ENCODE data around the gene DOCK3.

Gene DOCK3

GRCh38 chr3:51391566-51392354 is 717.0 kb downstream of the DOCK3 start:
- no peak for DNase-seq

DNA sequence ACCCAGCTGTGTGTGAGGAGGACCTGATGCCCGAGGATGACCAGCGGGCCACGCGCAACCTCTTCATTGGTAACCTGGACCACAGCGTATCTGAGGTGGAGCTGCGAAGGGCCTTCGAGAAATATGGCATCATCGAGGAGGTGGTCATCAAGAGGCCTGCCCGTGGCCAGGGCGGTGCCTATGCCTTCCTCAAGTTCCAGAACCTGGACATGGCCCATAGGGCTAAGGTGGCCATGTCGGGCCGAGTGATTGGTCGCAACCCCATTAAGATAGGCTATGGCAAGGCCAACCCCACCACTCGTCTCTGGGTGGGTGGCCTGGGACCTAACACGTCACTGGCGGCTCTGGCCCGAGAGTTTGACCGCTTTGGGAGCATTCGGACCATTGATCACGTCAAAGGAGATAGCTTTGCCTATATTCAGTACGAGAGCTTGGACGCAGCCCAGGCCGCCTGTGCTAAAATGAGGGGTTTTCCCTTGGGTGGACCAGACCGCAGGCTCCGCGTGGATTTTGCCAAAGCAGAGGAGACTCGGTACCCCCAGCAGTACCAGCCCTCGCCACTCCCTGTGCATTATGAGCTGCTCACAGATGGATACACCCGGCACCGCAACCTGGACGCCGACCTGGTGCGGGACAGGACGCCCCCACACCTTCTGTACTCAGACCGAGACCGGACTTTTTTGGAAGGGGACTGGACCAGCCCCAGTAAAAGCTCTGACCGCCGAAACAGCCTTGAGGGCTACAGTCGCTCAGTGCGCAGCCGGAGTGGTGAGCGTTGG is 717.8 kb downstream of the DOCK3 start:
- no peak for DNase-seq

DNA sequence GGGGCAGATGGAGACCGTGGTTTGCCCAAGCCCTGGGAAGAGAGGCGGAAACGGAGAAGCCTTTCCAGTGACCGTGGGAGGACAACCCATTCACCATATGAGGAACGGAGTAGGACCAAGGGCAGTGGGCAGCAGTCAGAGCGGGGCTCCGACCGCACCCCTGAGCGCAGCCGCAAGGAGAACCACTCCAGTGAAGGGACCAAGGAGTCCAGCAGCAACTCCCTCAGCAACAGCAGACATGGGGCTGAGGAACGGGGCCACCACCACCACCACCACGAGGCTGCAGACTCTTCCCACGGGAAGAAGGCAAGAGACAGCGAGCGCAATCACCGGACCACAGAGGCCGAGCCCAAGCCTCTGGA is 718.4 kb downstream of the DOCK3 start:
- no peak for DNase-seq

GRCh38 chr3:51393564-51393963 is 718.8 kb downstream of the DOCK3 start:
- DNase-seq = no peak

- DNase-seq = no peak
Observed at GRCh38 chr3:51394541-51394940, 719.8 kb downstream of the DOCK3 start.

DNA sequence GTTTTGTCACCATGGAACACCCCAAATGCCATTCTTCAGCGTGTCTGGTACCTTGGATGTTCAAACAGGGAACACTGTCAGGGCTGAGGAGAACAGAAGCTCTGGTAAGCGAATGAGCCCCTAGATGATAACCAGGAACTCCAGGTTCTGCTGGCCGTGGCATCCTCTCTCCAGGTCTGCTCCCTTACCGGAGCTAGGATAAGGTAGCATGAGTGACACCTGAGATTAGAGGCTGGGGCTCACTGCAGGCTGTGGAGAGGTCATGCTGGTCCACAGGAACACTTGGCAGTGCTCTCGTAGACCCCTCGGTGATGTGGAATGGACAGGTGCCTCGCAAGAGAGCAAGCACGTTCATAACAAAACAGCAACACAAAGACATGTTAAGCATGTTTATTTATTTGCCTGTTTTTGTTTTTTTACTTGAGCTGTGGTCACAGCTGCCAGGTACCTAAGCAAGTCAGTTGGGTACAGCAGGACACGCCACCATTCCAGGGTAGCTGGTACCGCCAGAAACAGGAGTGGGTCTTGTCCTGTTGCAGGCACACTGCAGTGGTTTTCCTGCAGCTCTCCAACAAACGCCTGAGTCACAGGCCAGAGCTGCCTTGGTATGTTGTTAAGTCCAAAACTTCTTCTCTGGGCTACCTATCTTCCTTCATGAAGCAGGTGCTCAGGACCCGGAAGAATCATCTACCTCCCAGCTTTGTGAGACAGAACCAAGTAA is 720.9 kb downstream of the DOCK3 start:
- no peak for DNase-seq

- DNase-seq = no peak
Observed at GRCh38 chr3:51396401-51396800, 721.7 kb downstream of the DOCK3 start.

DNA sequence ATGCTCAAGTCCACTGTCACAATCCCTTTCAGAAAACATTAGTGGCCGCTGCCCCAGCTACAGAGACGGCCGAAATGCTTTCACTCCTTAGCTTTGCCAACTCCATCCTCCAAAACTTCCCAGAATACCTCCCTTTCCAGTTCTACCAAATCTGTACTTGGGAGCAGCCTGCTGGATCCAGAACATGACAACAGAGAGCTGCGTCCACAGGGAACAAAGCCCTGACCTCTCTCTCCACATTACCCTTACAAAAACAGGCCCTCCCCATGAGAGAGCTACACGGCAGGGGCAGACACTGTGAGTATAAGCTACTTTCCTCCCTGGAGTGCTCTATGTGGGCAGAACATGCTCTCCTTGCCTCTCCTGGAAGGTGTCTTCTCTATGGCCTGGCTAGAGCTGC is 722.7 kb downstream of the DOCK3 start:
- DNase-seq = no peak

GRCh38 chr3:51398595-51399310 is 724.0 kb downstream of the DOCK3 start:
- DNase-seq = no peak

DNA sequence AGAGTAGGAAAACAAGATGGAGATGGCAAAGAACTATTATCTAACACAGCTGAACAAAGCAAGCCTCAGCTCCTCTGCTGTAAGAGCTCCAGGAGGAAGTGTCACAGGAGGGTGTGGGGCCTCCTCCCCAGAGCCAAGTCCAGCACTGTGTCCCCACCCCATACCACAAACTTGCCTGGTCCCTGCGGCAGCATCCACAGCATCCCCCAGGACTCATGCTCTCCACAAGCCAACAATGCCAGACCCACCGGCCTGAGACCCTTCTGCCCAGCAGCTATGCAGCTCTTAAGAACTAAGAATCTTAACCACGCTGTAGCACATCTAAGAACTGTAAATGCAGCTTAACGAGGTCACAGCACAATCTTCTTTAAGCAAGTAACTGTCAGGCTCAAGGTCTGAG is 725.4 kb downstream of the DOCK3 start:
- DNase-seq = no peak

- DNase-seq = peak; percentile 7 to 36
Observed at GRCh38 chr3:51401735-51402134, 727.0 kb downstream of the DOCK3 start.

GRCh38 chr3:51403675-51404074 is 728.9 kb downstream of the DOCK3 start:
- DNase-seq = no peak

DNA sequence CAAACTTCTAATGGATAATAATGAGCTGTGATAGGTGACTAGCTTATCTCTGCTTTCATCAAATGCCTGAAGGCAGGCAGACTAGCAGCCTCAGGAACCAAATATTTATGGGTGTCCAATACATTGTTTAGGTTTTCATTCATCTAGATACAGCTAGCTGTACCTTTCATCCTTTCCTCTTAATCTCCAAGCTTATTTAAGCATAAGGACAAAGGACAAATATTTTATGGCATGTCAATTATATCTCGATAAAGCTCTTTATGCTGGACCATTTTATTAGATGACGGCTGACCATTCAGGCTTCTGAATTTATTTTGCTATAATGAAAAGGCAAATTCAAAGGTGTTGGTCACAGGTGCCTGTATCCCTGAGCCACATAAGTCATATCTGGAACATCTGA is 733.3 kb downstream of the DOCK3 start:
- DNase-seq = no peak

DNA sequence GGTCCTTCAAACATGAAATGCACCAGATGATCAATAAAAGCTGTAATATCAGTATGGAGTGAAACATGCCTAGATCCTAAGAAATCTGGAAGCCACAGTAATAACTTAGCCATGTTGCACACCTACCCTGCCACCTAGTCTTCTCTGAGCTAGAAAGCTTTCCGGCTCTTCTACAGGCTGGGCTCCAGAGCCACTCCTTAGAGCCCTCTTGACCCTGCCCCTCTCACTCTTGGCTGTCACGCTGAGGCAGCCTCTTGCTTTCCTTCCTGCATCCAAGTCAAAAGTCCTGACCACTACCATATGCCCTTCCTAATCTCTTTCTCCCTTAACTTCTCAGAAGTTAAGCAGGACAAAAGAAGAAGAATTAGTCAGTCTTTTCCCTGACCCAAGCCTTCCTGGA is 734.1 kb downstream of the DOCK3 start:
- no peak for DNase-seq

DNA sequence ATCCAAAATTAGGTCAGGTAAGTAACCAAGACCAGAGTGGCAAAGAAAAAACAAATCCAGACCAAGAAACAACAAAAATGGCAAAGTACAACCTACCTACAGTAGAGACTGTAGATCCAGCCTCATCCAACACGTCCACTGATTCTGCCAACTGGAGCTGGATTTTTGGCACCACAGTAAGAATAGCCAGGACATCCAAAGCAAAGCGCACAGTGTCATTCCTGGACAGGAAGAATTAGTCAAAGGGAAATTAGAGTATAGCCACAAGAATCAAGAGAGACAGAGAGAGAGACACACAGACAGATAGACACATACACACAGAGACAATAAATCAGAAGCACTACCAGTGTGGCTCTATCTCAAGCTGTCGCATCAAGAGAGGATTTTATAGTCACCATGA is 747.5 kb downstream of the DOCK3 start:
- no peak for DNase-seq

GRCh38 chr3:51426921-51427320 is 752.2 kb downstream of the DOCK3 start:
- DNase-seq = no peak

DNA sequence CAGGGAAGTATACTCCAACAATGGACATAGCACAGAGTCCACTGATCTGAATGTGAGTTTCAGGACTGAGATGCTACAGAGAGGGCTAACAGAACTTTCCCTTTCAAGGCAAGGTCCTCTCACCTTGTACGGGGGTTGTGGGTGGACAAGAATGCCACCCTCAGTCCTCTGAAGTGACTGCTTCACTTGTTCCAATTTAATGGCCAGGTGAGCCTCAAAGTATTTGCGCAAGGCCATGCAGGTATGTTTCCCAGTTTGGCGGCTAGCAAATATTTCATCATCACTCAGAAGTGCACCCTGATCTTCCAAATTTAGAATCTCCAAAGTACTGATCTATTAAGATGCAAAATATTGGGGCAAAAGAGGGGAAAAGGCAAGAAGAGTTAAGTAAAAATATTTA is 754.4 kb downstream of the DOCK3 start:
- no peak for DNase-seq
